CD14-positive monocyte (primary cell): ENCODE measurements around the gene MACROH2A2. TPM values are rescaled to one million over a fixed set of nuclear protein-coding genes. Genes with fewer than 3 reads are reported as not detected.
"Not testable (repeated sequence)": the region's sequence is repeated elsewhere in the genome, so short reads cannot be mapped to it uniquely, and the experiment has no call there.

ENCODE experiments used
- DNase-seq, 3 donors: peaks; one replicate each; pipeline ENCODE4 v3.0.0-alpha.2; 2011 to 2022
- H2AFZ ChIP-seq: 2 replicates; pipeline ENCODE4 v1.6.0; 2012; ENCODE audit warnings: mild to moderate bottlenecking, low read depth, low read length, inconsistent platforms; ENCODE audit not compliant: insufficient read depth, poor library complexity, severe bottlenecking
- H3K27ac ChIP-seq, 2 donors: 1 replicate in 1 of 2; 2 replicates in 1 of 2; pipeline ENCODE4 v1.5.1; 2012 to 2013; ENCODE audit warnings: low read length in 2 of 2, control low read depth in 1 of 2, inconsistent platforms in 1 of 2, low read depth in 1 of 2, mild to moderate bottlenecking in 1 of 2
- H3K27me3 ChIP-seq, 2 donors: one replicate each; pipeline versions ENCODE4 v1.6.0 to v1.6.1; 2011 to 2013; ENCODE audit warnings: low read length in 2 of 2; ENCODE audit not compliant: control insufficient read depth in 2 of 2, insufficient read depth in 2 of 2
- H3K36me3 ChIP-seq, 2 donors: replicated peaks in 1 of 2; 1 replicate in 1 of 2; 2 replicates in 1 of 2; pipeline versions ENCODE4 v1.5.1 to v1.6.1; 2012 to 2013; ENCODE audit warnings: low read length in 2 of 2, control low read depth in 1 of 2, inconsistent platforms in 1 of 2, mild to moderate bottlenecking in 1 of 2; ENCODE audit not compliant: insufficient read depth in 2 of 2, control insufficient read depth in 1 of 2
- H3K4me1 ChIP-seq, 2 donors: 1 replicate in 1 of 2; 2 replicates in 1 of 2; pipeline versions ENCODE4 v1.5.1 to v1.6.1; 2012 to 2013; ENCODE audit warnings: low read length in 2 of 2, control low read depth in 1 of 2, inconsistent platforms in 1 of 2, mild to moderate bottlenecking in 1 of 2, moderate library complexity in 1 of 2; ENCODE audit not compliant: insufficient read depth in 2 of 2, control insufficient read depth in 1 of 2
- H3K4me2 ChIP-seq: replicated peaks from 2 replicates; pipeline ENCODE3; 2012; ENCODE audit warnings: low read length, moderate library complexity, mild to moderate bottlenecking; ENCODE audit not compliant: poor library complexity, severe bottlenecking; ENCODE audit errors: extremely low read depth
- H3K4me3 ChIP-seq, 3 experiments: fragments of 200-600 bp in 1 of 3; sonication (generic) in 1 of 3; replicated peaks in 1 of 3; 1 replicate in 2 of 3; 2 replicates in 1 of 3; pipeline ENCODE4 v1.5.1; 2011 to 2013; ENCODE audit warnings: low read length in 3 of 3, mild to moderate bottlenecking in 3 of 3, control low read depth in 2 of 3, low read depth in 2 of 3, inconsistent platforms in 1 of 3, moderate library complexity in 1 of 3
- H3K79me2 ChIP-seq: 2 replicates; pipeline ENCODE4 v1.6.0; 2012; ENCODE audit warnings: mild to moderate bottlenecking, control low read depth, inconsistent platforms, low read length, moderate library complexity; ENCODE audit not compliant: insufficient read depth
- H3K9ac ChIP-seq: 2 replicates; pipeline ENCODE4 v1.6.0; 2017; ENCODE audit warnings: low read length, mild to moderate bottlenecking; ENCODE audit not compliant: insufficient read depth, poor library complexity, severe bottlenecking
- H3K9me3 ChIP-seq, 2 donors: replicated peaks in 1 of 2; 1 replicate in 1 of 2; 2 replicates in 1 of 2; pipeline versions ENCODE4 v1.5.1 to v1.6.1; 2012 to 2013; ENCODE audit warnings: low read length in 2 of 2, control low read depth in 1 of 2; ENCODE audit not compliant: control insufficient read depth in 1 of 2, insufficient read depth in 1 of 2
- H4K20me1 ChIP-seq: 2 replicates; pipeline ENCODE4 v1.6.0; 2012; ENCODE audit warnings: mild to moderate bottlenecking, low read length, control low read depth, moderate library complexity; ENCODE audit not compliant: insufficient read depth
- H3K27ac Mint-ChIP-seq, 7 donors: one replicate each; pipeline ENCODE4 v1.8.0; 2020; ENCODE audit warnings: mild to moderate bottlenecking in 7 of 7, mixed read lengths in 7 of 7, moderate library complexity in 6 of 7, inconsistent platforms in 2 of 7
- H3K27me3 Mint-ChIP-seq, 3 donors: one replicate each; pipeline ENCODE4 v1.8.0; 2021 to 2022; ENCODE audit warnings: low read depth in 3 of 3, mild to moderate bottlenecking in 3 of 3, mixed read lengths in 3 of 3, moderate library complexity in 3 of 3, inconsistent platforms in 1 of 3
- H3K36me3 Mint-ChIP-seq, 2 donors: one replicate each; pipeline ENCODE4 v1.8.0; 2020; ENCODE audit warnings: mixed read lengths in 2 of 2, inconsistent platforms in 1 of 2, mild to moderate bottlenecking in 1 of 2
- H3K4me1 Mint-ChIP-seq: one replicate; pipeline ENCODE4 v1.8.0; 2020; ENCODE audit warnings: mild to moderate bottlenecking, mixed read lengths
- H3K4me3 Mint-ChIP-seq, 2 donors: one replicate each; pipeline ENCODE4 v1.8.0; 2020; ENCODE audit warnings: mild to moderate bottlenecking in 2 of 2, mixed read lengths in 2 of 2, moderate library complexity in 1 of 2
- H3K9me3 Mint-ChIP-seq, 7 donors: one replicate each; pipeline ENCODE4 v1.8.0; 2020 to 2022; ENCODE audit warnings: mixed read lengths in 7 of 7, mild to moderate bottlenecking in 6 of 7, moderate library complexity in 6 of 7, inconsistent platforms in 2 of 7
- CTCF ChIP-seq: fragments of 200-600 bp; IDR thresholded peaks from one replicate; pipeline ENCODE4 v1.8.0; 2022; ENCODE audit warnings: antibody characterized with exemption, mild to moderate bottlenecking
- WGBS: methylation state at CpG from one replicate; pipeline ENCODE4 v1.1.5; 2013; ENCODE audit warnings: missing lambda C conversion rate; ENCODE audit not compliant: insufficient coverage; 5-methylcytosine and 5-hydroxymethylcytosine counted together
- intact Hi-C, 2 donors: fragments of 100-400 bp; cut with micrococcal nuclease; formaldehyde crosslinking; loops; one replicate each; pipeline versions ENCODE4 v1.15.0 to v1.15.1; 2023
- polyA plus RNA-seq, 3 donors: library from polyadenylated mRNA; depleted of rRNA in 1 of 3; unstranded in 2 of 3; stranded (reverse) in 1 of 3; fragments of 300-500 nt in 2 of 3; fragments of >200 nt in 1 of 3; fragmentation: Illumina TruSeq in 2 of 3; gene quantifications; 1 replicate in 2 of 3; 2 replicates in 1 of 3; pipeline ENCODE4 v1.2.3, GENCODE V29; 2012 to 2021

Gene MACROH2A2
- polyA plus RNA-seq, 3 donors = 1.0 to 1.9 (median 1.7) TPM

GRCh38 chr10:70155255-70155838, 102.7 kb downstream of the MACROH2A2 start:
- Mint-ChIP-seq H3K36me3 (peaks cover 88 to 93% of the 10 kb centered on the region in 2 donors), H3K4me1 (no peaks in the 10 kb centered on the region), H3K9me3 (no peaks in the 10 kb centered on the region), H3K27ac (peak overlapping the region in 2 of 7 donors; percentile 47 to 79), H3K4me3 (no peak overlapping the region), H3K27me3 (no peaks in the 10 kb centered on the region)
- intact Hi-C loops = no loop called here
- 0% methylated on average over 1 of the region's 3 CpGs for WGBS
- Histone ChIP-seq H3K27ac (no peak overlapping the region), H3K4me1 (no peaks in the 10 kb centered on the region), H3K9me3 (no peaks in the 10 kb centered on the region), H3K4me3 (no peak overlapping the region), H3K36me3 (peaks cover 93 to 99% of the 10 kb centered on the region in 2 donors), H3K4me2 (no peak overlapping the region), H4K20me1 (peaks cover 73% of the 10 kb centered on the region), H3K79me2 (peaks cover 33% of the 10 kb centered on the region), H3K9ac (no peak overlapping the region), H2AFZ (no peak overlapping the region), H3K27me3 (no peaks in the 10 kb centered on the region)
- no peak for DNase-seq
- TF ChIP-seq CTCF = no peak

GRCh38 chr10:70158113-70158512, 105.5 kb downstream of the MACROH2A2 start:
- no peak for TF ChIP-seq CTCF
- peaks cover 55% of the 10 kb centered on the region for H3K79me2 ChIP-seq
- no peak overlapping the region for H3K27ac Mint-ChIP-seq
- H4K20me1 ChIP-seq = peaks cover 89% of the 10 kb centered on the region
- intact Hi-C loops = no loop called here
- DNase-seq = no peak
- H3K27me3 ChIP-seq = no peaks in the 10 kb centered on the region
- no peak overlapping the region for H3K27ac ChIP-seq
- H3K36me3 ChIP-seq = peaks cover 80 to 88% of the 10 kb centered on the region in 2 donors
- H3K9me3 Mint-ChIP-seq = no peaks in the 10 kb centered on the region
- no peak overlapping the region for H3K4me3 Mint-ChIP-seq
- H3K4me2 ChIP-seq = no peak overlapping the region
- no peaks in the 10 kb centered on the region for H3K9me3 ChIP-seq
- H3K4me1 ChIP-seq = peaks cover 8 to 11% of the 10 kb centered on the region in 2 donors
- H3K27me3 Mint-ChIP-seq = no peaks in the 10 kb centered on the region
- H3K9ac ChIP-seq = no peak overlapping the region
- peaks cover 15% of the 10 kb centered on the region for H3K4me1 Mint-ChIP-seq
- no peak overlapping the region for H3K4me3 ChIP-seq
- 89% methylated on average over 1 of the region's 2 CpGs for WGBS
- peaks cover 77 to 89% of the 10 kb centered on the region in 2 donors for H3K36me3 Mint-ChIP-seq
- no peak overlapping the region for H2AFZ ChIP-seq

- H3K9ac ChIP-seq, H3K4me2 ChIP-seq, H3K27me3 Mint-ChIP-seq, intact Hi-C loops, H3K27me3 ChIP-seq, H3K27ac Mint-ChIP-seq, H3K27ac ChIP-seq, DNase-seq, H3K9me3 Mint-ChIP-seq, H3K4me3 Mint-ChIP-seq, H3K9me3 ChIP-seq, H3K4me3 ChIP-seq, H2AFZ ChIP-seq: not testable (repeated sequence)
- Mint-ChIP-seq H3K4me1 (peaks cover 28% of the 10 kb centered on the region), H3K36me3 (peaks cover 66 to 80% of the 10 kb centered on the region in 2 donors)
- H4K20me1 ChIP-seq = peaks cover 98% of the 10 kb centered on the region
- peaks cover 67% of the 10 kb centered on the region for H3K79me2 ChIP-seq
- H3K4me1 ChIP-seq = peaks cover 20 to 23% of the 10 kb centered on the region in 2 donors
- WGBS = no CpG with 5 or more reads among the region's 3 CpGs
- H3K36me3 ChIP-seq = peaks cover 67 to 76% of the 10 kb centered on the region in 2 donors
These were observed 106.7 kb downstream of the MACROH2A2 start for GRCh38 chr10:70159366-70159765.
